ENCODE results near the gene TCF12.

The TCF12 gene

DNA sequence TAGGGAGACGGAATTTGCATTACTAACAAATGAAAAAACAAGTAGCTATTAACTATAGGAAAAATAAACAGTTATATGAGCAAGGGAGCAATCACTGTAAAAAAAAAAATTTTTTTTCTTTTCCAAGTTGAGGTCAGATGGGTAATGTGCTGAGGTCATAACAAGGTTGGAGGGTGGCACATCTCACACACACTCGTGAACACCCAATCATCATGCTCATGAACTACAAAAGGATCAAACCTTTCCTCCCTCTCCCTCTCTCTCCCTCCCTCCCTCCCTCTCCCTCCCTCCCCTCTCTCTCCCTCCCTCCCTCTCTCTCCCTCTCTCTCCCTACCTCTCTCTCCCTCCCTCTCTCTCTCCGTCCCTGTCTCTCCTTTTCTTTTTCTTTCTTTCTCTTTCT is 360.0 kb downstream of the TCF12 start:
- Histone ChIP-seq H3K79me2 (ENCODE audit: insufficient read depth, low read length) (no peaks in the 10 kb centered on the region), H3K36me3 (ENCODE audit: insufficient read depth, low read length) (peaks cover 47% of the 10 kb centered on the region), H3K4me2 (ENCODE audit: low read length) (no peak overlapping the region), H3K4me1 (ENCODE audit: insufficient read depth, low read length, severe bottlenecking) (peaks cover 36% of the 10 kb centered on the region), H3K9me2 (ENCODE audit: low read depth, low read length) (no peaks in the 10 kb centered on the region), H3K4me3 (ENCODE audit: low read depth, low read length, poor library complexity, severe bottlenecking) (no peak overlapping the region), H3K27me3 (ENCODE audit: insufficient read depth, low read length) (no peaks in the 10 kb centered on the region), H3K9ac (ENCODE audit: low read length) (no peak overlapping the region), H3K27ac (ENCODE audit: low read depth, low read length, poor library complexity, severe bottlenecking) (no peak overlapping the region), H3F3A (ENCODE audit: insufficient read depth, low read length) (no peaks in the 10 kb centered on the region), H3K9me3 (ENCODE audit: low read length) (no peaks in the 10 kb centered on the region), H2AFZ (ENCODE audit: low read length) (no peak overlapping the region), H4K20me1 (ENCODE audit: insufficient read depth, low read length) (no peaks in the 10 kb centered on the region)
- TF ChIP-seq, protein P1, sequence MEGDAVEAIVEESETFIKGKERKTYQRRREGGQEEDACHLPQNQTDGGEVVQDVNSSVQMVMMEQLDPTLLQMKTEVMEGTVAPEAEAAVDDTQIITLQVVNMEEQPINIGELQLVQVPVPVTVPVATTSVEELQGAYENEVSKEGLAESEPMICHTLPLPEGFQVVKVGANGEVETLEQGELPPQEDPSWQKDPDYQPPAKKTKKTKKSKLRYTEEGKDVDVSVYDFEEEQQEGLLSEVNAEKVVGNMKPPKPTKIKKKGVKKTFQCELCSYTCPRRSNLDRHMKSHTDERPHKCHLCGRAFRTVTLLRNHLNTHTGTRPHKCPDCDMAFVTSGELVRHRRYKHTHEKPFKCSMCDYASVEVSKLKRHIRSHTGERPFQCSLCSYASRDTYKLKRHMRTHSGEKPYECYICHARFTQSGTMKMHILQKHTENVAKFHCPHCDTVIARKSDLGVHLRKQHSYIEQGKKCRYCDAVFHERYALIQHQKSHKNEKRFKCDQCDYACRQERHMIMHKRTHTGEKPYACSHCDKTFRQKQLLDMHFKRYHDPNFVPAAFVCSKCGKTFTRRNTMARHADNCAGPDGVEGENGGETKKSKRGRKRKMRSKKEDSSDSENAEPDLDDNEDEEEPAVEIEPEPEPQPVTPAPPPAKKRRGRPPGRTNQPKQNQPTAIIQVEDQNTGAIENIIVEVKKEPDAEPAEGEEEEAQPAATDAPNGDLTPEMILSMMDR (IDR thresholded peaks at IDR 0.05; ENCODE audit: low read length), result no peak
- TF ChIP-seq EZH2 (IDR thresholded peaks at IDR 0.05; ENCODE audit: borderline replicate concordance, low read length), result no peak

GRCh38 chr15:57280464-57280863 is 362.0 kb downstream of the TCF12 start:
- Histone ChIP-seq H3K27me3 (ENCODE audit: insufficient read depth, low read length) (no peaks in the 10 kb centered on the region), H3K4me3 (ENCODE audit: low read depth, low read length, poor library complexity, severe bottlenecking) (no peak overlapping the region), H4K20me1 (ENCODE audit: insufficient read depth, low read length) (no peaks in the 10 kb centered on the region), H2AFZ (ENCODE audit: low read length) (no peak overlapping the region), H3K9me2 (ENCODE audit: low read depth, low read length) (no peaks in the 10 kb centered on the region), H3K4me2 (ENCODE audit: low read length) (no peak overlapping the region), H3K9me3 (ENCODE audit: low read length) (no peaks in the 10 kb centered on the region), H3K36me3 (ENCODE audit: insufficient read depth, low read length) (peaks cover 28% of the 10 kb centered on the region; the same call in 1 of the 2 replicates), H3K4me1 (ENCODE audit: insufficient read depth, low read length, severe bottlenecking) (peaks cover 57% of the 10 kb centered on the region), H3K79me2 (ENCODE audit: insufficient read depth, low read length) (no peaks in the 10 kb centered on the region), H3K9ac (ENCODE audit: low read length) (no peak overlapping the region), H3F3A (ENCODE audit: insufficient read depth, low read length) (no peaks in the 10 kb centered on the region; the same call in 1 of the 2 replicates), H3K27ac (ENCODE audit: low read depth, low read length, poor library complexity, severe bottlenecking) (no peak overlapping the region)
- TF ChIP-seq EZH2 (IDR thresholded peaks at IDR 0.05; ENCODE audit: borderline replicate concordance, low read length), result no peak
- TF ChIP-seq, protein P1 (IDR thresholded peaks at IDR 0.05; ENCODE audit: low read length), result no peak

DNA sequence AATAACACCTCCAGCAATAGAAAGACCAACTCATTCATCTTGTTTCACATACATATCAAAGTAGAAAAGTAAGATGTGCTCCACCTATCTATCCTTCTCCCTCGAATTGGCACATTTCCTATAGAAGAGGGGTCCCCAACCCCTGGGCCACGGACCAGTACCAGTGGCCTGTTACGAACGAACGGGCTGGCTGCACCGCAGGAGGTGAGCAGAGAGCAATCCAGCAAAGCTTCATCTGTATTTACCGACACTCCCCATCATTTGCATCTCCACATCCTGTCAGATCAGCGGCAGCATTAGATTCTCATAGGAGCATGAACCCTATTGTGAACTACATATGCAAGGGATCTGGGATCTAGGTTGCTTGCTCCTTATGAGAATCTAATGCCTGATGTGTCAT is 362.9 kb downstream of the TCF12 start:
- no peaks in the 10 kb centered on the region for H4K20me1 ChIP-seq (ENCODE audit: insufficient read depth, low read length)
- H3K27me3 ChIP-seq (ENCODE audit: insufficient read depth, low read length), result no peaks in the 10 kb centered on the region
- no peak overlapping the region for H2AFZ ChIP-seq (ENCODE audit: low read length)
- no peaks in the 10 kb centered on the region; the same call in 1 of the 2 replicates for H3F3A ChIP-seq (ENCODE audit: insufficient read depth, low read length)
- H3K36me3 ChIP-seq (ENCODE audit: insufficient read depth, low read length), result peaks cover 28% of the 10 kb centered on the region; the same call in 1 of the 2 replicates
- H3K9me2 ChIP-seq (ENCODE audit: low read depth, low read length), result no peaks in the 10 kb centered on the region
- peak overlapping the region; percentile 96 for H3K27ac ChIP-seq (ENCODE audit: low read depth, low read length, poor library complexity, severe bottlenecking)
- no peak for TF ChIP-seq EZH2 (IDR thresholded peaks at IDR 0.05; ENCODE audit: borderline replicate concordance, low read length)
- TF ChIP-seq, protein P1 (IDR thresholded peaks at IDR 0.05; ENCODE audit: low read length), result no peak
- H3K9ac ChIP-seq (ENCODE audit: low read length), result peak overlapping the region; percentile 24; the same call in 1 of the 2 replicates
- no peaks in the 10 kb centered on the region for H3K9me3 ChIP-seq (ENCODE audit: low read length)
- H3K4me1 ChIP-seq (ENCODE audit: insufficient read depth, low read length, severe bottlenecking), result peaks cover 65% of the 10 kb centered on the region
- no peaks in the 10 kb centered on the region for H3K79me2 ChIP-seq (ENCODE audit: insufficient read depth, low read length)
- peak overlapping the region; percentile 44 for H3K4me3 ChIP-seq (ENCODE audit: low read depth, low read length, poor library complexity, severe bottlenecking)
- H3K4me2 ChIP-seq (ENCODE audit: low read length), result peak overlapping the region; percentile 55
